Measurements from ENCODE around the gene ERMARD. TPM values are rescaled to one million over a fixed set of nuclear protein-coding genes. Genes with fewer than 3 reads are reported as not detected.

Gene ERMARD
- 5.8 to 7.2 TPM (median 6.6 TPM) in 5 replicates for total RNA-seq (2022; extraction: Qiagen RNA extraction)

DNA sequence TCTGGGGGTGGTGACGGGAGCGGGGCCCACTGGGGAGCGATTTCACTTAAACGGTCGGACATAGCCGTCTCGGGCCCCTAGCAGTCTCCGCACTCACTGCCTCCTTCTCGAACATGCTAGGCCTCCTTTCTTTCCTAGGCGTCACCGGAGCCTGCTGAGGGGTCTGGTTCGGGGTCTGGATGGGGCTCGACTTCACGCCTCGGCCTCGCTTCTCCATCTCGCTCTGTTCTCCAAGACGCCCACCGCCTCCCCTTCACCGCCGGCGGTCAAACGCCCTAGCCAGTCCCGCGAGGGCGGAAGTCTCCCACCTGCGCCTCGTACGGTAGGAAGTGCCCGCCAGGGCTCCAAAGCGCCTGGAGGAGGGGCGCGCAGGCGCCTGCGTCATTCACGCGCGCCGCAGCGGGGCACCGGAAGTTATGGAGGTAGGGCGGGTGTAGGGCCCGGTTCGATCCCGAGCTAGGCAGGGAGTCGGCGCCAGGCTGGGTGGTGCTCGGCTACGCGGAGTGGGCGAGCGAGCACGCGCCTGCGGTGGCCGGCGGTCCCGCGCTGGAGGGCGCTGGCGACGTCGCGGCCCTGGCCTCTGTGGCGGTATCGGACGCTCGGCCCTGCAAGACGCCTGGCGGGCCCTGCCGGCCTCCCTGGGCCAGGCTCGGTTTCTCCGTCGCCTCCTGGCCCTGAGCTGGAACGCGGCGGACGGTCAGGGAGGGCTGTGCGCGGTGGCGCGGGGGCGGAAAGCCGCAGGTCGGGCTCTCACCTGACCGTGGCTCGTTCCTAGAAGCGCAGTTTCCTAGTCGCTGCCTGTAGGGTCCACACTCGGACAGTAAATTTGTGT, at the start of gene ERMARD, which contains the start of gene DYNLT2:
ERMARD (plus strand) TSS at position 381 of the 832 bp plus-strand sequence; CDS start at position 417, 36 bp downstream.
DYNLT2 (minus strand) TSS at position 331 of the 832 bp plus-strand sequence; CDS start at position 217, 114 bp downstream.

GRCh38 chr6:169701954-169702839, 49.2 kb upstream of the ERMARD start, which contains the start of the genes C6orf120 and WDR27:
Gene C6orf120, plus strand, starts transcription at chr6:169702126. Its CDS starts 334 bp downstream, at chr6:169702460.
Gene WDR27, minus strand, starts transcription at chr6:169702029. Its CDS starts 13,024 bp downstream, at chr6:169689005.

DNA sequence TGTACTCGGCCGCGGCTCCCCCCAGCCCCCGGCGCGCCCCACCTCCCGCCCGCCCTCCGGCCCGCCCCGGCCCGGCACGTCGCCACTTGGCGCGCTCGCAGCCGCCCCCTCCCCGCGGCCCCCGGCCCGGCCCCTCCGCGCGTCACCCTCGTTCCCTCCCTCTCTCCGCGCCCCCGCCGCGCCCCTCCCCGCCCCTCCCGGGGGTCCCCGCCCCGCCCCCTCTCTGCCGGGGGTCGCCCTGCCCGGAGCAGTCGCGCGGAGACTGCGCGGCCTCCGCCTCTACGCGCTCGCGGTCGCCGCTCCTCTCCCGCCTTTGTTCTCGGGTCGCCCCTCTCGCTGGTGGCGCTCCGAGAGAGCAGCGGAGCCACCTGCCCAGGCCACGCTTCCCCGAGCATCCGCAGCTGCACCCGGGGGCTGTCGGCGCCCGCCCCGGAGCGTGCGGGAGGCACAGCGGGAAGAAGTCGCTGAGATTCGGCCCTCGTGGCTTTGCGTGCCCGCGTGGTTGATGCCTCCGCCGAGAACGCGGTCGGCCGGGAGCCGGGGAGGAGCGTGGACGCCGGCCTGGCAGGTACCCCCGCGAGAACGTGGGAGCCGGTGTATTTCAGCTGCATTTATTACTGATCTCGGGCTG, 26.8 kb upstream of the ERMARD start, which contains the start of gene PHF10:
PHF10 (minus strand) TSS at position 7 of the 631 bp plus-strand sequence. CDS start 569 bp downstream, outside the sequence.

Other genes starting within 250 kb of the ERMARD start
- gene WDR27, start 49.6 kb upstream of the ERMARD start, total RNA-seq (2022; extraction: Qiagen RNA extraction) = 6.4 to 13.3 TPM (median 10.3 TPM) in 5 replicates
- 10.9 to 13.5 TPM (median 13.1 TPM) in 5 replicates for gene C6orf120, start 49.5 kb upstream of the ERMARD start, total RNA-seq (2022; extraction: Qiagen RNA extraction)
- 21.3 to 23.0 TPM (median 22.2 TPM) in 5 replicates for gene PHF10, start 27.1 kb upstream of the ERMARD start, total RNA-seq (2022; extraction: Qiagen RNA extraction)
- gene DYNLT2, start 50 bp upstream of the ERMARD start, total RNA-seq (2022; extraction: Qiagen RNA extraction) = 0.44 to 0.81 TPM (median 0.53 TPM) in 5 replicates

Measured in A549 treated with Mapracorat at 1 μM for 4 hours (cell line).